HEK293T (cell line): ENCODE results near the gene RPGR.

ENCODE experiments used
- BHLHE40 ChIP-seq: fragments of 450-650 bp; IDR thresholded peaks from 2 replicates; pipeline ENCODE4 v1.6.1; 2016; ENCODE audit warnings: mild to moderate bottlenecking, moderate library complexity, borderline replicate concordance
- FOXM1 ChIP-seq: fragments of 450-650 bp; IDR thresholded peaks from 2 replicates; pipeline ENCODE4 v1.6.1; 2017; ENCODE audit warnings: mild to moderate bottlenecking, borderline replicate concordance
- NFRKB ChIP-seq: fragments of 450-650 bp; IDR thresholded peaks from 2 replicates; pipeline ENCODE4 v1.6.1; 2016; ENCODE audit warnings: mild to moderate bottlenecking, moderate library complexity
- PKNOX1 ChIP-seq: fragments of 450-650 bp; IDR thresholded peaks from 2 replicates; pipeline ENCODE4 v1.6.1; 2016
- SP1 ChIP-seq: fragments of 450-650 bp; IDR thresholded peaks from 2 replicates; pipeline ENCODE4 v1.6.1; 2017
- TARDBP ChIP-seq: fragments of 450-650 bp; IDR thresholded peaks from 2 replicates; pipeline ENCODE4 v1.6.1; 2016

- TF ChIP-seq PKNOX1: no peak
- TF ChIP-seq NFRKB: no peak
- TF ChIP-seq FOXM1: no peak
- TF ChIP-seq SP1: no peak
- TF ChIP-seq TARDBP: no peak
- no peak for TF ChIP-seq BHLHE40
Measured at GRCh38 chrX:38268011-38268410, 59.3 kb downstream of the RPGR start.
